NCI-H524 treated with DMSO at 0.1 percent for 48 hours (cell line): ENCODE results near the gene FXYD6.

Source experiments
- DNase-seq: peaks from one replicate; lab custom pipeline; 2025; lab: John Stamatoyannopoulos, UW

FXYD6 gene

GRCh38 chr11:117910525-117910924 is 34.1 kb upstream of the FXYD6 start:
- no peak for DNase-seq

- DNase-seq, result no peak
Observed at GRCh38 chr11:117909611-117910382, 33.3 kb upstream of the FXYD6 start.

- DNase-seq, result no peak
Observed at GRCh38 chr11:117908959-117909610, 32.6 kb upstream of the FXYD6 start.

GRCh38 chr11:117908109-117908895 is 31.8 kb upstream of the FXYD6 start:
- no peak for DNase-seq

- DNase-seq, result no peak
Observed at GRCh38 chr11:117907276-117908108, 31.0 kb upstream of the FXYD6 start.

GRCh38 chr11:117906710-117907109 is 30.3 kb upstream of the FXYD6 start:
- DNase-seq, result no peak

GRCh38 chr11:117906126-117906525 is 29.7 kb upstream of the FXYD6 start:
- no peak for DNase-seq

GRCh38 chr11:117905524-117905923 is 29.1 kb upstream of the FXYD6 start:
- DNase-seq, result no peak

- DNase-seq, result no peak
Observed at GRCh38 chr11:117903505-117904382, 27.3 kb upstream of the FXYD6 start.

- DNase-seq, result no peak
Observed at GRCh38 chr11:117902001-117902845, 25.8 kb upstream of the FXYD6 start.

GRCh38 chr11:117901601-117902000 is 25.1 kb upstream of the FXYD6 start:
- no peak for DNase-seq

- DNase-seq, result no peak
Observed at GRCh38 chr11:117900720-117901440, 24.4 kb upstream of the FXYD6 start.

GRCh38 chr11:117900121-117900648 is 23.7 kb upstream of the FXYD6 start:
- no peak for DNase-seq

- no peak for DNase-seq
Observed at GRCh38 chr11:117898059-117898458, 21.6 kb upstream of the FXYD6 start.

GRCh38 chr11:117892651-117893050 is 16.2 kb upstream of the FXYD6 start:
- DNase-seq, result no peak

GRCh38 chr11:117891362-117891761 is 14.9 kb upstream of the FXYD6 start:
- DNase-seq, result no peak

- no peak for DNase-seq
Observed at GRCh38 chr11:117888139-117888566, 11.7 kb upstream of the FXYD6 start.

- no peak for DNase-seq
Observed at GRCh38 chr11:117887431-117888138, 11.1 kb upstream of the FXYD6 start.
